Mesenchymal stem cell (in vitro differentiated cells and primary cell): ENCODE results near the gene SLC35G3.
"Not testable (repeated sequence)": the region's sequence is repeated elsewhere in the genome, so short reads cannot be mapped to it uniquely, and the experiment has no call there.

Experiments
- DNase-seq: peaks from one replicate; pipeline ENCODE4 v3.0.0-alpha.2; 2013
- H2AFZ ChIP-seq: one replicate; pipeline ENCODE4 v1.6.1; 2013; ENCODE audit warnings: low read depth, mild to moderate bottlenecking, control low read depth, inconsistent platforms, low read length, moderate library complexity
- H2AK5ac ChIP-seq: 2 replicates; pipeline ENCODE4 v1.6.1; 2013; ENCODE audit warnings: low read length, moderate library complexity, mild to moderate bottlenecking, inconsistent platforms; ENCODE audit not compliant: severe bottlenecking
- H2BK120ac ChIP-seq: one replicate; pipeline ENCODE4 v1.6.1; 2013; ENCODE audit warnings: low read depth, mild to moderate bottlenecking, inconsistent platforms, low read length, moderate library complexity
- H2BK12ac ChIP-seq, 2 experiments: one replicate each; pipeline ENCODE4 v1.6.1; 2013; ENCODE audit warnings: inconsistent platforms in 2 of 2, low read length in 2 of 2, mild to moderate bottlenecking in 2 of 2, moderate library complexity in 2 of 2, control low read depth in 1 of 2
- H2BK15ac ChIP-seq: one replicate; pipeline ENCODE4 v1.6.1; 2013; ENCODE audit warnings: mild to moderate bottlenecking, low read depth, inconsistent platforms; ENCODE audit not compliant: poor library complexity, severe bottlenecking
- H2BK5ac ChIP-seq: 2 replicates; pipeline ENCODE4 v1.6.1; 2013; ENCODE audit warnings: low read depth, mild to moderate bottlenecking, low read length, control low read depth, inconsistent platforms; ENCODE audit not compliant: poor library complexity, severe bottlenecking
- H3K14ac ChIP-seq, 2 experiments: one replicate each; pipeline ENCODE4 v1.6.1; 2013; ENCODE audit warnings: inconsistent platforms in 2 of 2, low read length in 2 of 2, control low read depth in 1 of 2, mild to moderate bottlenecking in 1 of 2, moderate library complexity in 1 of 2
- H3K18ac ChIP-seq, 2 experiments: one replicate each; pipeline ENCODE4 v1.6.1; 2013; ENCODE audit warnings: inconsistent platforms in 2 of 2, low read length in 2 of 2, control low read depth in 1 of 2, low read depth in 1 of 2, mild to moderate bottlenecking in 1 of 2
- H3K23ac ChIP-seq, 2 experiments: one replicate each; pipeline ENCODE4 v1.6.1; 2013; ENCODE audit warnings: inconsistent platforms in 2 of 2, low read length in 2 of 2, mild to moderate bottlenecking in 2 of 2, moderate library complexity in 2 of 2, control low read depth in 1 of 2
- H3K27ac ChIP-seq: 2 replicates; pipeline ENCODE4 v1.5.1; 2013; ENCODE audit warnings: mild to moderate bottlenecking, moderate library complexity, low read length, control low read depth, inconsistent platforms; ENCODE audit not compliant: poor library complexity, severe bottlenecking
- H3K27me3 ChIP-seq, 2 experiments: 2 replicates each; pipeline versions ENCODE4 v1.6.1 to v1.7.0; 2013; ENCODE audit warnings: low read length in 2 of 2, mild to moderate bottlenecking in 2 of 2, moderate library complexity in 2 of 2, control low read depth in 1 of 2, inconsistent platforms in 1 of 2; ENCODE audit not compliant: control insufficient read depth in 1 of 2, insufficient read depth in 1 of 2
- H3K36me3 ChIP-seq, 2 experiments: 2 replicates each; pipeline versions ENCODE4 v1.6.1 to v1.7.0; 2013; ENCODE audit warnings: low read length in 2 of 2, control low read depth in 1 of 2, inconsistent platforms in 1 of 2, low read depth in 1 of 2, mild to moderate bottlenecking in 1 of 2; ENCODE audit not compliant: insufficient read depth in 2 of 2, control insufficient read depth in 1 of 2
- H3K4ac ChIP-seq, 2 experiments: one replicate each; pipeline ENCODE4 v1.6.1; 2013; ENCODE audit warnings: inconsistent platforms in 2 of 2, low read length in 2 of 2, mild to moderate bottlenecking in 2 of 2, moderate library complexity in 2 of 2, control low read depth in 1 of 2, low read depth in 1 of 2
- H3K4me1 ChIP-seq: 2 replicates; pipeline ENCODE4 v1.6.1; 2013; ENCODE audit warnings: low read depth, low read length, control low read depth; ENCODE audit not compliant: control insufficient read depth, insufficient read depth
- H3K4me2 ChIP-seq: 2 replicates; pipeline ENCODE4 v1.6.1; 2013; ENCODE audit warnings: low read length, mild to moderate bottlenecking, inconsistent platforms; ENCODE audit not compliant: poor library complexity, severe bottlenecking
- H3K4me3 ChIP-seq, 2 experiments: 2 replicates each; pipeline versions ENCODE4 v1.5.1 to v1.7.0; 2013; ENCODE audit warnings: low read length in 2 of 2, mild to moderate bottlenecking in 2 of 2, control low read depth in 1 of 2, low read depth in 1 of 2; ENCODE audit not compliant: insufficient read depth in 1 of 2
- H3K79me1 ChIP-seq: replicated peaks from 2 replicates; pipeline ENCODE4 v1.6.1; 2013; ENCODE audit warnings: mild to moderate bottlenecking, control low read depth, low read length, inconsistent platforms; ENCODE audit not compliant: poor library complexity, severe bottlenecking
- H3K9ac ChIP-seq: 2 replicates; pipeline ENCODE4 v1.7.0; 2013; ENCODE audit warnings: mild to moderate bottlenecking, low read length, moderate library complexity
- H3K9me3 ChIP-seq: 2 replicates; pipeline ENCODE4 v1.7.0; 2013; ENCODE audit warnings: mild to moderate bottlenecking, low read length; ENCODE audit not compliant: control insufficient read depth
- H4K8ac ChIP-seq: one replicate; pipeline ENCODE4 v1.6.1; 2013; ENCODE audit warnings: inconsistent platforms, mild to moderate bottlenecking, low read length, moderate library complexity
- H4K91ac ChIP-seq: one replicate; pipeline ENCODE4 v1.6.1; 2013; ENCODE audit warnings: mild to moderate bottlenecking, low read length, inconsistent platforms
- WGBS: methylation state at CpG from one replicate; pipeline ENCODE4 v1.1.7; 2013; ENCODE audit warnings: mixed read lengths; 5-methylcytosine and 5-hydroxymethylcytosine counted together

The SLC35G3 gene

DNA sequence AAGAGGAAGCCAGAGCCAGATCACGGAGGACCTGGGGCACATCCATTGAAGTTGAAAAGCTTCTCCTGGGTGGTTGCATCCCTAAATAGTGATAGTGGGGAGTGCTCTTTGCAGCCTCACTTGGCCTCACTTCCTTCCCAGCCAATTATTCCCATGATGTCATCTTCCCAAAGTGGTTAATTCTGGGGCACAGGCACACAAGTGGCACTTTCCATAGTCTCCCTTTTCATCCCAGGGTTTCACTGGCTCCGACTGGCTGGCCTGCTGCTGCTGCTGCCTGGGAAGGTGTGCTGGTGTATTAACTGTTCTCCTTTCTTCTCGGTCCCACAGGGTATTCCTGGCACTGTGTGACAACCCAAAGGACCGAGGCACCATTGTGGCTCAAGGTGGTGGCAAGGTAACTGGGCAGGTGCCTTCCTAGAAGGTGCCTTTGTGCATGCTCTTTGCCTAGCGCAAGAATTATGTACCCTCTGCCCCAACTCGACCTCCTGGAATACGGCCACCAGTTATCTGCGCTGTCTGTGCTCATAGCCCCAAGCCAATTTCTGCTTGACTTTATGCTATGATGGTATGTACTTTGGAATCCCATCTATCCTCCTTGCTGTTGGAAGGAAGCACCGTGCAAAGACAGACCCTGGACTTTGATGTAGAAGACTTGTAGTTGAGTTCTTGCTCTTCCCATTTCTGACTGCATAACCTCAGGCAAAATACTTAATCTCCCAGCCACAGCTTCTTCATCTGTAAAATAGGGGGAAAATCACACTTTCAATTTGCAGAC lies 18.4 kb downstream of the SLC35G3 start:
- peaks cover 0 to 9% of the 10 kb centered on the region in 2 experiments for H3K27me3 ChIP-seq
- H2BK15ac ChIP-seq, result no peak overlapping the region
- H3K36me3 ChIP-seq, result no peaks in the 10 kb centered on the region
- no peaks in the 10 kb centered on the region for H3K79me1 ChIP-seq
- no peak overlapping the region for H3K18ac ChIP-seq
- H2AK5ac ChIP-seq, result no peak overlapping the region
- WGBS, result 78% methylated on average over 8 of the region's 9 CpGs
- no peak for DNase-seq
- H2BK120ac ChIP-seq, result no peak overlapping the region
- H3K23ac ChIP-seq, result no peak overlapping the region
- H2AFZ ChIP-seq, result no peak overlapping the region
- no peak overlapping the region for H3K27ac ChIP-seq
- no peaks in the 10 kb centered on the region for H3K4me1 ChIP-seq
- H4K91ac ChIP-seq, result no peak overlapping the region
- no peak overlapping the region for H3K4me3 ChIP-seq
- H3K14ac ChIP-seq, result no peak overlapping the region
- H3K4me2 ChIP-seq, result no peak overlapping the region
- no peak overlapping the region for H2BK12ac ChIP-seq
- H3K9ac ChIP-seq, result no peak overlapping the region
- H2BK5ac ChIP-seq, result no peak overlapping the region
- H4K8ac ChIP-seq, result no peak overlapping the region
- no peaks in the 10 kb centered on the region for H3K9me3 ChIP-seq
- H3K4ac ChIP-seq, result no peak overlapping the region

DNA sequence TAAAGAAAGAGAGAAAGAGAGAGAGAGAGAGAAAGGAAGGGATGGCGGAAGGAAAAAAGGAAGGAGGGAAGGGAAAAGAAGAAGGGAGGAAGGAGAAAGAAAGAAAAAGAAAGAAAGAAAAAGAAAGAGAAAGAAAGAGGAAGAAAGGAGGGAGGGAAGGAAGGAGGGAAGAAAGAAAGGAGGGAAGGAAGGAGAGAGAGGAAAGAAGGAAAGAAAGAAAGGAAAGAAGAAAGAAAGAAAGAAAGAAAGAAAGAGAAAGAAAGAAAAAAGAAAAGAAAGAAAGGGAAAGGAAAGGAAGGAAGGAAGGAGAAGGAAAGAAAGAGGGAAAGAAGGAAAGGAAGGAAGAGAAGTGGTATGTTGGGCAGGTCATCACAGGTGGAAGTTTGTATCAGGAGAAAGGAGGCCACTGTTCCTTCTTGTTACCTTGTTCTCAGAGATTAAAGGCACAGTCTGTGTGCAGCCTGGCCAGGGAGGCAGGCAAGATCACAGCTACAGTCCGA lies 19.3 kb downstream of the SLC35G3 start:
- H4K8ac ChIP-seq, result no peak overlapping the region
- H2BK15ac ChIP-seq, result no peak overlapping the region

DNA sequence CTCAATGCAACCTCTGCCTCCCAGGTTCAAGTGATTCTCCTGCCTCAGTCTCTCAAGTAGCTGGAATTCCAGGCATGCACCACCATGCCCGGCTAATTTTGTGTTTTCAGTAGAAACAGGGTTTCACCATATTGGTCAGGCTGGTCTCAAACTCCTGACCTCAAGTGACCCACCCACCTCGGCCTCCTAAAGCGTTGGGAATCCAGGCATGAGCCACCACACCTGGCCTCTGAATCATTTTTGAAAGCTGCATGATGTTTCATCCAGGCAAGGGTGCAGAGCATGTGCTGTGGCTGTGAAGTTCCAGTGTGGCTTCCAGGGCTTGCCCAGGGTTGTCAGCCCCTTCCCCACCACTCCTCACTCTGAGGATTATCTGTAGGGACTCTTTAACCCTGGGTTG lies 21.9 kb downstream of the SLC35G3 start:
- H4K91ac ChIP-seq, H3K18ac ChIP-seq, H3K9me3 ChIP-seq, H2AK5ac ChIP-seq, H3K79me1 ChIP-seq, H3K4me1 ChIP-seq, H2BK5ac ChIP-seq, H3K14ac ChIP-seq, DNase-seq, H3K4ac ChIP-seq, H3K36me3 ChIP-seq, H3K27me3 ChIP-seq, H3K4me2 ChIP-seq, H2AFZ ChIP-seq, H3K23ac ChIP-seq, H2BK12ac ChIP-seq, H2BK15ac ChIP-seq, H4K8ac ChIP-seq, H3K27ac ChIP-seq, H3K4me3 ChIP-seq, H2BK120ac ChIP-seq: not testable (repeated sequence)
- peak overlapping the region; percentile 75 for H3K9ac ChIP-seq
- 75% methylated on average over 3 of the region's 3 CpGs for WGBS

More for the DNA sequence above, 19.3 kb downstream of the SLC35G3 start:
- no peak overlapping the region for H3K4me2 ChIP-seq
- 88% methylated on average over 2 of the region's 2 CpGs for WGBS
- H2AK5ac ChIP-seq, result no peak overlapping the region
- H3K27ac ChIP-seq, result no peak overlapping the region
- H3K36me3 ChIP-seq, result no peaks in the 10 kb centered on the region
- no peak overlapping the region for H3K23ac ChIP-seq
- no peak overlapping the region for H4K91ac ChIP-seq
- H3K14ac ChIP-seq, result no peak overlapping the region
- H2BK12ac ChIP-seq, result no peak overlapping the region
- H3K9me3 ChIP-seq, result no peaks in the 10 kb centered on the region
- no peaks in the 10 kb centered on the region for H3K79me1 ChIP-seq
- no peak overlapping the region for H3K4ac ChIP-seq
- no peaks in the 10 kb centered on the region for H3K4me1 ChIP-seq
- no peak overlapping the region for H3K4me3 ChIP-seq
- H2AFZ ChIP-seq, result no peak overlapping the region
- H3K18ac ChIP-seq, result no peak overlapping the region
- DNase-seq, result no peak
- H2BK120ac ChIP-seq, result no peak overlapping the region
- no peak overlapping the region for H2BK5ac ChIP-seq
- H3K9ac ChIP-seq, result no peak overlapping the region
- H3K27me3 ChIP-seq, result peaks cover 0 to 9% of the 10 kb centered on the region in 2 experiments

DNA sequence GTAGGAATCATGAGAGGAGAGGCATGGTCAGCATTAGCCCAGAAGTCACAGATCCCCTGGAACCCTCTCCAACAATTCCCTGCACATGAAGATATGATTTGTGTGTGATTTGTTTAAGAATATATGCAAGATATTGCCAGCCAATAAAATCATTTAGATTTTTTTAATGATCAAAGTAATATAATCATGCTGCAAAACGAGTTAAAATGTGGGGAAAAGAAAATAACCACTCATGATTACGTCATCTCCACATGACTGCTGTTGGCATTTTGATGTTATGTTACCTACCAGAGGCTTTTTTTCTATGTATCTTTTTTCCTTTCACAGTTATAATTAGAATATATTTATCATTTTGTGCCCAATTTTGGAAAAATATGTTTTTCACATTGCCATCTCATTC lies 22.4 kb downstream of the SLC35G3 start:
- H4K91ac ChIP-seq, result no peak overlapping the region
- no peak overlapping the region for H2BK120ac ChIP-seq
- no peaks in the 10 kb centered on the region for H3K79me1 ChIP-seq
- no peak overlapping the region for H2BK12ac ChIP-seq
- H3K4ac ChIP-seq, result no peak overlapping the region
- no peaks in the 10 kb centered on the region for H3K4me1 ChIP-seq
- no peak overlapping the region for H3K4me2 ChIP-seq
- no peak overlapping the region for H3K14ac ChIP-seq
- H3K23ac ChIP-seq, result no peak overlapping the region
- no peak overlapping the region for H3K4me3 ChIP-seq
- H3K9ac ChIP-seq, result peak overlapping the region; percentile 75
- H2AFZ ChIP-seq, result no peak overlapping the region
- no peaks in the 10 kb centered on the region for H3K36me3 ChIP-seq
- no CpG with 5 or more reads among the region's 2 CpGs for WGBS
- no peak for DNase-seq
- no peak overlapping the region for H4K8ac ChIP-seq
- H2AK5ac ChIP-seq, result no peak overlapping the region
- H3K27ac ChIP-seq, result no peak overlapping the region
- peaks cover 3 to 9% of the 10 kb centered on the region in 2 experiments for H3K27me3 ChIP-seq
- H2BK5ac ChIP-seq, result no peak overlapping the region
- H2BK15ac ChIP-seq, result no peak overlapping the region
- no peak overlapping the region for H3K18ac ChIP-seq
- no peaks in the 10 kb centered on the region for H3K9me3 ChIP-seq
